HCT116 (cell line): ENCODE measurements around the gene HSP90AA1. TPM values are rescaled to one million over a fixed set of nuclear protein-coding genes. Genes with fewer than 3 reads are reported as not detected.
"Not testable (repeated sequence)": the region's sequence is repeated elsewhere in the genome, so short reads cannot be mapped to it uniquely, and the experiment has no call there.

Experiments used
- ATAC-seq: fragments of 200-7000 bp; cut with Tn5 transposase; 2 replicates; pipeline ENCODE4 v1.9.1; 2020; ENCODE audit warnings: mild to moderate bottlenecking, moderate library complexity
- BruUV-seq: library from RNA; stranded (reverse); fragments of 400-500 nt; replicated peaks from 2 replicates; lab custom pipeline; 2021; lab: Mats Ljungman, UMichigan
- CTCF ChIA-PET: fragments of 300-600 bp; sonication (Branson Sonifier 250); formaldehyde crosslinking; loops from one replicate; lab custom pipeline; 2021; ENCODE audit warnings: antibody characterized with exemption; lab: Charles Lee
- POLR2A ChIA-PET: fragments of 300-600, 350-600 bp; sonication (Branson Sonifier 250); formaldehyde crosslinking; loops from one replicate; lab custom pipeline; 2021; ENCODE audit warnings: antibody characterized with exemption; lab: Charles Lee
- RAD21 ChIA-PET, 2 experiments: fragments of 300-600 bp; sonication (Branson Sonifier 250); formaldehyde crosslinking; loops; one replicate each; lab custom pipeline; 2023; ENCODE audit warnings: low total read pairs in 2 of 2; ENCODE audit not compliant: uncharacterized antibody in 2 of 2, unreplicated experiment in 2 of 2, low non-redundant PET in 1 of 2; lab: Charles Lee
- DNase-seq: peaks from one replicate; pipeline ENCODE4 v3.0.0-alpha.2; 2010; ENCODE audit warnings: low read depth, low spot score
- H2AFZ ChIP-seq: fragments of 200-600 bp; shearing (Covaris generic), sonication (generic); 2 replicates; pipeline ENCODE4 v1.6.1; 2017; ENCODE audit warnings: low read depth, mixed run types, mixed read lengths, antibody characterized with exemption, low read length; ENCODE audit not compliant: poor library complexity, severe bottlenecking
- H3K27ac ChIP-seq: 2 replicates; pipeline ENCODE4 v1.5.1; 2012; ENCODE audit warnings: low read depth, low read length
- H3K27me3 ChIP-seq: fragments of 200-600 bp; sonication (generic); 2 replicates; pipeline ENCODE4 v1.6.1; 2016; ENCODE audit warnings: mixed run types, low read length, mixed read lengths; ENCODE audit not compliant: insufficient read depth
- H3K36me3 ChIP-seq, 2 experiments: fragments of 200-500 bp in 1 of 2; fragments of 200-600 bp in 1 of 2; sonication (Bioruptor generic) in 1 of 2; sonication (generic) in 1 of 2; 2 replicates each; pipeline versions ENCODE4 v1.5.1 to v1.6.1; 2014 to 2016; ENCODE audit warnings: low read length in 2 of 2, inconsistent platforms in 1 of 2, mixed read lengths in 1 of 2, mixed run types in 1 of 2; ENCODE audit not compliant: insufficient read depth in 2 of 2, control insufficient read depth in 1 of 2
- H3K4me1 ChIP-seq, 2 experiments: fragments of 200-600 bp in 1 of 2; sonication (generic) in 1 of 2; 2 replicates each; pipeline versions ENCODE4 v1.5.1 to v1.6.1; 2012 to 2017; ENCODE audit warnings: low read length in 2 of 2, inconsistent platforms in 1 of 2, mild to moderate bottlenecking in 1 of 2, mixed read lengths in 1 of 2, mixed run types in 1 of 2, moderate library complexity in 1 of 2; ENCODE audit not compliant: insufficient read depth in 2 of 2, control insufficient read depth in 1 of 2
- H3K4me2 ChIP-seq: fragments of 200-600 bp; sonication (generic); 2 replicates; pipeline ENCODE4 v1.6.1; 2017; ENCODE audit warnings: mixed run types, low read length, mixed read lengths
- H3K4me3 ChIP-seq, 2 experiments: fragments of 200-600 bp in 1 of 2; sonication (generic) in 1 of 2; replicated peaks in 1 of 2; 2 replicates each; pipeline ENCODE4 v1.5.1; 2011 to 2016; ENCODE audit warnings: low read length in 2 of 2, control low read depth in 1 of 2, low read depth in 1 of 2, mild to moderate bottlenecking in 1 of 2, mixed read lengths in 1 of 2, mixed run types in 1 of 2
- H3K79me2 ChIP-seq: fragments of 200-600 bp; sonication (generic); 2 replicates; pipeline ENCODE4 v1.6.1; 2017; ENCODE audit warnings: mild to moderate bottlenecking, mixed run types, low read length, moderate library complexity, mixed read lengths; ENCODE audit not compliant: insufficient read depth
- H3K9ac ChIP-seq: fragments of 200-600 bp; sonication (generic); 2 replicates; pipeline ENCODE4 v1.6.1; 2016; ENCODE audit warnings: low read length, mixed read lengths
- H3K9me2 ChIP-seq: fragments of 200-600 bp; sonication (generic), shearing (Covaris generic); 2 replicates; pipeline ENCODE4 v1.6.1; 2017; ENCODE audit warnings: mixed run types, mild to moderate bottlenecking, moderate library complexity; ENCODE audit not compliant: insufficient read depth
- H3K9me3 ChIP-seq, 2 experiments: fragments of 200-500 bp in 1 of 2; fragments of 200-600 bp in 1 of 2; sonication (Bioruptor generic) in 1 of 2; sonication (generic) in 1 of 2; 2 replicates each; pipeline ENCODE4 v1.6.1; 2014 to 2017; ENCODE audit warnings: low read length in 2 of 2, mixed read lengths in 2 of 2, inconsistent platforms in 1 of 2, low read depth in 1 of 2, mild to moderate bottlenecking in 1 of 2, mixed run types in 1 of 2, moderate library complexity in 1 of 2; ENCODE audit not compliant: control insufficient read depth in 1 of 2, insufficient read depth in 1 of 2
- H4K20me1 ChIP-seq: fragments of 200-600 bp; sonication (generic), shearing (Covaris generic); 2 replicates; pipeline ENCODE4 v1.6.1; 2017; ENCODE audit warnings: mixed run types, mild to moderate bottlenecking, moderate library complexity; ENCODE audit not compliant: insufficient read depth
- EGR1 ChIP-seq: IDR thresholded peaks from 2 replicates; pipeline ENCODE4 v1.6.1; 2012; ENCODE audit warnings: low read depth
- ELF1 ChIP-seq: IDR thresholded peaks from 2 replicates; pipeline ENCODE4 v1.6.1; 2012; ENCODE audit warnings: low read depth, borderline replicate concordance
- EZH2phosphoT487 ChIP-seq: fragments of 200-600 bp; IDR thresholded peaks from 2 replicates; pipeline ENCODE4 v1.6.1; 2018; ENCODE audit warnings: antibody characterized with exemption, borderline replicate concordance
- FOSL1 ChIP-seq: IDR thresholded peaks from 2 replicates; pipeline ENCODE4 v1.6.1; 2012; ENCODE audit warnings: low read depth
- JUND ChIP-seq: IDR thresholded peaks from 2 replicates; pipeline ENCODE4 v1.6.1; 2012
- POLR2A ChIP-seq: IDR thresholded peaks from 2 replicates; pipeline ENCODE4 v1.7.0; 2011; ENCODE audit warnings: borderline replicate concordance; ENCODE audit not compliant: insufficient read depth, insufficient read length; ENCODE audit errors: extremely low read depth
- POLR2AphosphoS5 ChIP-seq: IDR thresholded peaks from 2 replicates; pipeline ENCODE4 v1.6.1; 2011; ENCODE audit warnings: mild to moderate bottlenecking, low read depth, low read length, moderate library complexity
- RAD21 ChIP-seq: IDR thresholded peaks from 2 replicates; pipeline ENCODE4 v1.6.1; 2012; ENCODE audit warnings: low read depth, mild to moderate bottlenecking
- REST ChIP-seq: IDR thresholded peaks from 2 replicates; pipeline ENCODE4 v1.6.1; 2012; ENCODE audit warnings: low read depth
- SIN3A ChIP-seq: IDR thresholded peaks from 2 replicates; pipeline ENCODE4 v1.6.1; 2012; ENCODE audit warnings: low read depth
- SP1 ChIP-seq: IDR thresholded peaks from 2 replicates; pipeline ENCODE4 v1.6.1; 2012; ENCODE audit warnings: low read depth
- SRF ChIP-seq: IDR thresholded peaks from 2 replicates; pipeline ENCODE4 v1.6.1; 2012; ENCODE audit warnings: low read depth
- YY1 ChIP-seq: IDR thresholded peaks from 2 replicates; pipeline ENCODE4 v1.6.1; 2011; ENCODE audit warnings: low read length, low read depth, moderate library complexity, mild to moderate bottlenecking; ENCODE audit not compliant: insufficient replicate concordance; ENCODE audit errors: extremely low read depth
- ZBTB33 ChIP-seq: IDR thresholded peaks from 2 replicates; pipeline ENCODE4 v1.6.1; 2011; ENCODE audit warnings: mild to moderate bottlenecking, low read length, moderate library complexity; ENCODE audit not compliant: insufficient replicate concordance; ENCODE audit errors: extremely low read depth
- ZNF274 ChIP-seq: fragments of 200-500 bp; sonication (Bioruptor generic); IDR thresholded peaks from 2 replicates; pipeline ENCODE4 v1.6.1; 2014; ENCODE audit warnings: mild to moderate bottlenecking, low read depth, low read length, inconsistent platforms
- intact Hi-C: fragments of 100-400 bp; cut with micrococcal nuclease; formaldehyde crosslinking; loops from 2 replicates; pipeline ENCODE4 v1.10.0; 2022
- total RNA-seq: library from RNA; stranded (reverse); gene quantifications from one replicate; pipeline ENCODE4 v1.2.1, GENCODE V29; 2021; ENCODE audit not compliant: unreplicated experiment

The HSP90AA1 gene
- total RNA-seq, 1 experiment from 2014 or later: 1,380 TPM

- H3K4me1 ChIP-seq, H2AFZ ChIP-seq, DNase-seq, H3K9me2 ChIP-seq, H3K27me3 ChIP-seq, H3K4me2 ChIP-seq, H3K4me3 ChIP-seq, RAD21 ChIA-PET, H3K9ac ChIP-seq, BruUV-seq, H3K9me3 ChIP-seq: not testable (repeated sequence)
- H3K27ac ChIP-seq: peak overlapping the region; percentile 41
- peaks cover 28% of the 10 kb centered on the region; the same call in 1 of the 2 replicates for H4K20me1 ChIP-seq
- intact Hi-C loops: loop anchor here (1.0 kb wide), 1 partner anchor 8 kb away; no protein-coding TSS in a partner anchor
- peaks cover 37 to 41% of the 10 kb centered on the region in 2 experiments for H3K36me3 ChIP-seq
- H3K79me2 ChIP-seq: peaks cover 26% of the 10 kb centered on the region
- peak; percentile 12; the same call in 1 of the 2 replicates for ATAC-seq
- POLR2A ChIA-PET: interaction anchor here (1.2 to 1.6 kb wide), 2 partner anchors 11 to 15 kb away, joined by 5 read pairs; no protein-coding TSS in a partner anchor
- CTCF ChIA-PET: interaction anchor here (1.6 kb wide), 1 partner anchor 15 kb away, joined by 5 read pairs; no protein-coding TSS in a partner anchor
Observed at GRCh38 chr14:102078361-102078791, 8.5 kb downstream of the HSP90AA1 start.

- H3K9ac ChIP-seq: no peak overlapping the region
- DNase-seq: no peak
- peaks cover 9 to 11% of the 10 kb centered on the region in 2 experiments for H3K4me1 ChIP-seq
- peaks cover 27 to 31% of the 10 kb centered on the region in 2 experiments for H3K36me3 ChIP-seq
- intact Hi-C loops: no loop called here
- peaks cover 15% of the 10 kb centered on the region for H3K79me2 ChIP-seq
- H3K27me3 ChIP-seq: no peaks in the 10 kb centered on the region
- peak overlapping the region; percentile 31; the same call in 1 of the 2 replicates for H3K27ac ChIP-seq
- H2AFZ ChIP-seq: no peak overlapping the region
- H3K9me3 ChIP-seq: peaks cover 0 to 5% of the 10 kb centered on the region in 2 experiments; a peak in 1 of 4 replicates
- ATAC-seq: peak; percentile 33
- H3K4me2 ChIP-seq: no peak overlapping the region
- RAD21 ChIA-PET: interaction anchor here in 1 of 2 experiments (0.6 kb wide), 1 partner anchor 18 kb away, joined by 3 read pairs; no protein-coding TSS in a partner anchor
- CTCF ChIA-PET: interaction anchor here (1.6 kb wide), 1 partner anchor 14 kb away, joined by 5 read pairs; no protein-coding TSS in a partner anchor
- no TSS peak for BruUV-seq
- peaks cover 20% of the 10 kb centered on the region; the same call in 1 of the 2 replicates for H4K20me1 ChIP-seq
- no peak overlapping the region for H3K4me3 ChIP-seq
- no peaks in the 10 kb centered on the region for H3K9me2 ChIP-seq
- POLR2A ChIA-PET: no interaction called here
- TF ChIP-seq SRF (no peak), SIN3A (no peak), EGR1 (no peak), FOSL1 (no peak), POLR2AphosphoS5 (no peak), ZNF274 (no peak), ELF1 (no peak), RAD21 (no peak), JUND (no peak), EZH2phosphoT487 (no peak), ZBTB33 (no peak), REST (no peak), POLR2A (no peak), YY1 (no peak), SP1 (no peak)
Observed at GRCh38 chr14:102077382-102077709, 9.5 kb downstream of the HSP90AA1 start.
